DND-41 (cell line): ENCODE results near the gene GPATCH3.

ENCODE experiments used
- EZH2 ChIP-seq: IDR thresholded peaks from 3 replicates; pipeline ENCODE4 v1.6.1; 2012; ENCODE audit warnings: borderline replicate concordance, low read depth, mild to moderate bottlenecking, moderate library complexity, low read length, inconsistent platforms; ENCODE audit not compliant: severe bottlenecking
- TF ChIP-seq, protein P1 (sequence below): IDR thresholded peaks from 2 replicates; pipeline ENCODE4 v1.5.1; 2012; ENCODE audit warnings: borderline replicate concordance, low read length, moderate library complexity, mild to moderate bottlenecking; ENCODE audit not compliant: poor library complexity, severe bottlenecking; ENCODE audit errors: extremely low read depth

DNA sequence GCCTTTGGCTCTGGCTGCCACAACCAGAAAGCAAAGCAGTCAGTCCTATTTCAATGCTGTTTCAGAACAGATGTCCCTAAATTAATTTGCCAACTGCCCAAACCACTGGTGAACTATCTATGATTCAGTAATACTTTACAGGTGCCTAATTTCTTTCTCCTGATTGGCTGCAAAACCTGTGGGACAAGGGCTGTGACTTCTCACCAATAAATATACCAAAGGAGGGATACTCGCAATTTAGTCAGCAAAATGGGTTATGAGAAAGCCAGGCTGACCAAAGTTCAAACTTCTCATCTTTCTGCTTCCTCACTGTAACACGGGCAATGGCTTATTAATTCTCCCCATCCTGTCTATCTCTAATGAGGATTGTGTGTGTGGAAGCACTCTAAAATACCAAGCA is 22.9 kb downstream of the GPATCH3 start:
- TF ChIP-seq, protein P1, sequence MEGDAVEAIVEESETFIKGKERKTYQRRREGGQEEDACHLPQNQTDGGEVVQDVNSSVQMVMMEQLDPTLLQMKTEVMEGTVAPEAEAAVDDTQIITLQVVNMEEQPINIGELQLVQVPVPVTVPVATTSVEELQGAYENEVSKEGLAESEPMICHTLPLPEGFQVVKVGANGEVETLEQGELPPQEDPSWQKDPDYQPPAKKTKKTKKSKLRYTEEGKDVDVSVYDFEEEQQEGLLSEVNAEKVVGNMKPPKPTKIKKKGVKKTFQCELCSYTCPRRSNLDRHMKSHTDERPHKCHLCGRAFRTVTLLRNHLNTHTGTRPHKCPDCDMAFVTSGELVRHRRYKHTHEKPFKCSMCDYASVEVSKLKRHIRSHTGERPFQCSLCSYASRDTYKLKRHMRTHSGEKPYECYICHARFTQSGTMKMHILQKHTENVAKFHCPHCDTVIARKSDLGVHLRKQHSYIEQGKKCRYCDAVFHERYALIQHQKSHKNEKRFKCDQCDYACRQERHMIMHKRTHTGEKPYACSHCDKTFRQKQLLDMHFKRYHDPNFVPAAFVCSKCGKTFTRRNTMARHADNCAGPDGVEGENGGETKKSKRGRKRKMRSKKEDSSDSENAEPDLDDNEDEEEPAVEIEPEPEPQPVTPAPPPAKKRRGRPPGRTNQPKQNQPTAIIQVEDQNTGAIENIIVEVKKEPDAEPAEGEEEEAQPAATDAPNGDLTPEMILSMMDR, result no peak
- no peak for TF ChIP-seq EZH2
